GM12873 (cell line): ENCODE results near the gene KRT14.
"Not testable (repeated sequence)": the region's sequence is repeated elsewhere in the genome, so short reads cannot be mapped to it uniquely, and the experiment has no call there.

ENCODE experiments used
- TF ChIP-seq, protein P1 (sequence below): IDR thresholded peaks from 2 replicates; pipeline ENCODE4 v1.5.1; 2012; ENCODE audit warnings: low read depth, mild to moderate bottlenecking, moderate library complexity, low read length, control low read depth; ENCODE audit not compliant: insufficient read depth; ENCODE audit errors: missing control alignments

Gene KRT14

DNA sequence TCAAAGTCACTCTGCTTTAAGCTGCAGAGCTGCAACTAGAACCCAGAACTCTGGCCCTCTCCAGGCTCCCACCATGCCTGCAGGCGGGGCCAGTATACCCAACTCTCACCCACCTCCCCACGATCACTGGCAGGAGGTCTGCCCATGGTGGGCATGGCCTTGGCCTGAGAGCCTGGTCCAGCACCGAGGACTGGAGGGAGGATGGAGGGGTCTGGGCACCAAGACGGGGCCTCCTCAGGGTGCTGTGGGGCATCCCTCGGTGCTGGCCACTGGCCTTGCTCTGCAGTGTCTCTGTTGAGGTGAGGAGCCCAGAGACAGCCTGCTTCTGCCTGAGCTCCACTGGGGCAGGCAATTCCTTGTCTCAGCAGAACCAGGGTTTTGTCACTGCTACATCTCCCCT lies 27.4 kb upstream of the KRT14 start:
- TF ChIP-seq, protein P1, sequence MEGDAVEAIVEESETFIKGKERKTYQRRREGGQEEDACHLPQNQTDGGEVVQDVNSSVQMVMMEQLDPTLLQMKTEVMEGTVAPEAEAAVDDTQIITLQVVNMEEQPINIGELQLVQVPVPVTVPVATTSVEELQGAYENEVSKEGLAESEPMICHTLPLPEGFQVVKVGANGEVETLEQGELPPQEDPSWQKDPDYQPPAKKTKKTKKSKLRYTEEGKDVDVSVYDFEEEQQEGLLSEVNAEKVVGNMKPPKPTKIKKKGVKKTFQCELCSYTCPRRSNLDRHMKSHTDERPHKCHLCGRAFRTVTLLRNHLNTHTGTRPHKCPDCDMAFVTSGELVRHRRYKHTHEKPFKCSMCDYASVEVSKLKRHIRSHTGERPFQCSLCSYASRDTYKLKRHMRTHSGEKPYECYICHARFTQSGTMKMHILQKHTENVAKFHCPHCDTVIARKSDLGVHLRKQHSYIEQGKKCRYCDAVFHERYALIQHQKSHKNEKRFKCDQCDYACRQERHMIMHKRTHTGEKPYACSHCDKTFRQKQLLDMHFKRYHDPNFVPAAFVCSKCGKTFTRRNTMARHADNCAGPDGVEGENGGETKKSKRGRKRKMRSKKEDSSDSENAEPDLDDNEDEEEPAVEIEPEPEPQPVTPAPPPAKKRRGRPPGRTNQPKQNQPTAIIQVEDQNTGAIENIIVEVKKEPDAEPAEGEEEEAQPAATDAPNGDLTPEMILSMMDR = no peak

- TF ChIP-seq, protein P1 = no peak
These were observed 26.8 kb upstream of the KRT14 start for GRCh38 chr17:41613277-41614082.

DNA sequence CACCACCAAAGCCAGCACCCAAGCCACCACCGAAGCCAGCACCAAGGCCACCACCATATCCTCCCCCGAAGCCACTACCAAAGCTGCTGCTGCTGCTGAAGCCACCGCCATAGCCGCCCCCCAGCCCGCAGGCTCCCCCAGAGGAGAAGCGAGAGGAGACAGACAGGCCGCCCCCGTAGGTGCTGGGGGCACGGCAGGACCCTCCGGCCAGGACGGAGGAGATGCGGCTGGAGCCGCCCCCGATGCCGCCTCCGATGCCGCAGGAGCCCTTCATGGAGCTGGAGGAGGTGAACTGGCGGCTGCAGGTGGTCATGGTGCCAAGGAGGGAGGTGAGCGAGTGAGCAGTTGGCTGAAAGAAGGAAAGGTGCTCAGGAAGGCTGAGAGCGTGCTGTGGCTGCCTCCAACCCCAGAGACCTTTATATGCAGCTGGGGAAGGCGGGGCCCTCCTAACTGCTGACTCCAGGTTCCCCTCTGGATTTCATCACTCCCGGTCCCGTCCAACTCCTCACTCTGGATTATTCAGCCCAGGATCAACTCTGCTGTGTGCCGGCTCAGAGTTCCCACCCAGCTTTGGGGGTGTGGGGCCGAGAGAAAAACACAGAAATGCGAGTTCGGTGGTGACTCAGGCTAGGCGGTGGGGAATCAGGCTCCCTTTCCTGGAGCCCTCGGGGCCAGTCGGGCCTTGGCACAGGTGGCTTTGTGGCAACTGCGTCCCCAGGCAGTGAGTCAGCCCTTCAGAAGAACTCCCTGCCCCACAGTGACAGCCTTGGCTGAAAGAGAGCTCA lies 25.9 kb upstream of the KRT14 start, which contains the start of gene KRT16:
Gene KRT16, minus strand, starts transcription at position 392 of the 785 bp plus-strand sequence. Its CDS starts 79 bp downstream, at position 313.
- TF ChIP-seq, protein P1 = not testable (repeated sequence)

GRCh38 chr17:41610965-41611640 lies 24.4 kb upstream of the KRT14 start:
- TF ChIP-seq, protein P1 = no peak

GRCh38 chr17:41602524-41602923 lies 15.8 kb upstream of the KRT14 start:
- TF ChIP-seq, protein P1 = no peak

DNA sequence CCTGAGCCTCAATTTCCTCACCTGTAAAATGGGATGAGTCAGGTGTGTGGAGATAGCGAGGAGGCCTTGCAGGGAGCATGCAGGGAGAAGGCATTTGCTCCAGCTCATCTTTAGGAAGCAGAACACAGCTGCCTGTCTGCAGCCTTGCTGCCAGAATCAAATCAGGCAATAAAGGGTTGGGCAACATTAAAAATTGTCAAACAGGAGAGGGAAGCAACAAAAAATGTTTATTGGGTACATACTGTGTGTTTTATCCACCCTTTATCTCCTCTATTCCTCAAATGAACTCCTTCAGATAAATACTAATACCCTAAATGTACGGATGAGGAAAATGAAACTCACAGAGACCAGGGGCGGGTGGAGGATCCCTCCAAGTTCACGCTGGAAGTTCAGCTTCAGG lies 13.6 kb upstream of the KRT14 start:
- TF ChIP-seq, protein P1 = no peak

GRCh38 chr17:41599680-41600079 lies 13.0 kb upstream of the KRT14 start:
- TF ChIP-seq, protein P1 = no peak
